ENCODE measurements around the gene DTNB.
A peak's percentile ranks its signal among the peaks of the same experiment; 100 is the strongest.

DTNB gene

DNA sequence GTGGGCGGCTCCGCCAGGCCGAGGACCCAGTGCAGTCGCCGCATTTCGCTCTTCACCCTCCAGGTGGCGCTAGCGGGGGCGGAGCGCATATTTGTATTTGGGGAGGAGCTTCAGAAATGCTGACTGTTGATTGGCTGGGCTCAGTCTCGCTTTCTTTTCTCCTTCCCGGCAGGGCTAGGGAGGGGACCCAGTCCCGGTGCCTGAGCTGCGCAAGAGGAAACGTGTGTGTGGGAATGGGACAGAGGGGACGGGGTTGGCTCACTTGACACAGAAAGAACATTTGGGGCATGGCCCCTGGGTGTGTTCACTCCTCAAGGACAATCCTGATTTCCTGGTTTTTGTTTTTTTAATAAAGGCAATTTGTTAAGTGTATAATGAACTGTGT, 311.3 kb downstream of the DTNB start:
- peak; percentile 94 for DNase-seq

DNA sequence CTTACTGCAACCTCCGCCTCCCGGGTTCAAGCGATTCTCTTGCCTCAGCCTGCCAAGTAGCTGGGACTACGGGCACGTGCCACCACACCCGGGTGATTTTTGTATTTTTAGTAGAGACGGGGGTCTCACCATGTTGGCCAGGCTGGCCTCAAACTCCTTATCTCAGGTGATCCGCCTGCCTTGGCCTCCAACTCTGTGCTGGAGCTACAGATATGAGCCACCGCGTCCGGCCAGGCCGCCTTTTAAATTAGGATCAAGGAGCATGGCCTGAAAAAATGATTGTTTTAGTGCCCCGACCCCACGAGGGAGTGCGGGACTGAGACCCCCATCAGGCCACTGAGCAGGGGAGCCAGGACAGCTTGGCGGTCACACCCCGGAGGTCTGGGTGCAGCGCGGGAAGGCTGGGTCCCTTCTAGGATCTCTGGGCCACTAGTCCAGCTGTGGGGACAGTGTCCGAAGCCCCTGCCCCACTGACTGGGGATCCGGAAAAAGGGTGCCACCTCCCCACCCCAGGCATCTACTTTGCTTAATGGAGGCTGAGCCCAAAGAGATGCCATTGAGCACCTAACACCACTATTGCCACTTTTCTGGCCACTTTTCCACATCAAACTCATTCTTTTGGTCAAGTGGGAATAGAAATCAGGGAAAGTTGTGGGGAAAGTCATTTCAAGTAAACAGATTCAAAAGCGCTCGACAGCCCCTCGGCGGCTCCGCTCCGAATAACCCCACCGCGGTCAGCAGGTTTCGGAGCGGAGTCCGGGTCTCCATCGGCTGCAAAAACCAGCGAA, 311.9 kb downstream of the DTNB start:
- DNase-seq, result no peak

DNA sequence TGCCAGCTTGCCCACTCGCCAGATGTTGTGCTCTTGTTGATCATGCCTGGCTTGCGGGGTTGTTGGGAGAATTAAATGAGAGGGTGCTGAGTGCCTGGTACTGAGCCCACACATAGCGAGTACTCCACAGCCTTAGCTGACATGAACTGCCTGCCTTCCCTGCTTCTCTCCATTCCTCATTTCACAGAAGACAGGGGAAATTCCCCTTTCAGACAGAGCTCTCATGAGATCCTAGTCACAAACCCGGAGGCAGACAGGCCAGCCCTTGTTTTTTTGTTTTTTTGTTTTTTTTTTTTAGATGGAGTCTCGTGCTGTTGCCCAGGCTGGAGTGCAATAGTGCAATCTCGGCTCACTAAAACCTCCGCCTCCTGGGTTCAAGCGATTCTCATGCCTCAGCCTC, 314.5 kb downstream of the DTNB start:
- no peak for DNase-seq

DNA sequence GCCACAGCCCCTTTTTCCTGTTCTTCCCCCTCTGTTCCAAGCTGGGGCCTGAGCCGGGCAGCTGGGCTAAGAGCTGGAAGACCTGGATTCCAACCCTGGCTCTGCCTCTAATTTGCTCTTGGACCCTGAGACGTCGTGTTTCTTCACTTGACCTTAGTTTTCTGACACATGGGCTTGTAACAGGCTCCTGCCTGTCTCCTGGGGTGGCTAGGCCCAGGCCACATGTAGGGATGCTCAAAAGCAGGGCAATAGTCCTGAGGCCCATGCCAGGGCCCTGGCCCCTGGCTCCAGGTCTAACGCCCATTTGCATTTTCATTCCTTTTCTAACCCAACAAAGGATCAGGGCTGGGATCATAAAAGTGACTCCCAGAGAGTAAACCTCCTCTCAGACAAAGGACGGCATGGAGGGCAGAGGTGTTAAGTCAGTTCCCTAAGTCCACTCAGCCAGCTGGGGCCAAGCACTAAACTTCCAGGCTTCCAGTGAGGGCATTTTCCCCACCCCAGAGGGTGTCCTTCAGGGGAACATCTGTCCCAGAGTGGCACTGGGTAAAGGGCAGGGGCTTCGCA, 315.0 kb downstream of the DTNB start:
- DNase-seq, result no peak

DNA sequence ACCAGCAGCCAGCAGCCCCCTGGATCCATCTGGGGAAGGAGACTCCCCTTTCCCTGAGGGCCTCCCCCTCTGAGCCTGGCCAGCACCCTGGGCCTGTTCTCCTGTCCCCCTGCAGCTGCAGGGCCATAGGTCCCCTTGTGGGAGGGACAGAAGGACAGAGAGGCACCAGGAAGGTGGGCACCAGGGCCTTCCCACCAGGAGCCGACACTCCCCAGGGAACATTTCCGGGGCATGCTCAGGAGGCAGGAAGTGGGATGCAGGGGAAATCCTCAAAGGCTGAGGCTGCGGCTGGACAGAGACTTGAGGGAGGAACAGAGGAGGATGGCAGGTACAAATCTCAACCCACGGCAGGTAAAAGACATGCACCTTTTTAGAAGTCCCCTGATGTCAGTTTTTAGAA, 317.3 kb downstream of the DTNB start:
- no peak for DNase-seq

DNA sequence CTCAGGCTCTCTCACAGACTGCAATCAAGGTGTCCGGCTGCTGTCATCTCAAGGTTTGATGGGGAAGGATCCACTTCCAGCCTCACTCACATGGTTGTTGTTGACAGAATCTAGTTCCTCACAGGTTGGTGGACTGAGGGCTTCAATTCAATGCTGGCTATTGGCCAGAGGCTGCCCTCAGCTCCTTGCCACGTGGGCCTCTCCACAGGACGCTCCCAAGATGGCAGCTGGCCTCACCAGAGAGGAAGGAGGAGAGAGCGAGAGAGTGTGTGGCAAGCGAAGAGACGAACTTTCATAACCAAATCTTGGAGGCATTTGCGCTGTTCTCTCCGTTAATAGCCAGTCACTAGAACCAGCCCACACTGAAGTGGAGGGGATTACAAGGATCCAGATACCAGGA, 318.1 kb downstream of the DTNB start:
- DNase-seq, result no peak

DNA sequence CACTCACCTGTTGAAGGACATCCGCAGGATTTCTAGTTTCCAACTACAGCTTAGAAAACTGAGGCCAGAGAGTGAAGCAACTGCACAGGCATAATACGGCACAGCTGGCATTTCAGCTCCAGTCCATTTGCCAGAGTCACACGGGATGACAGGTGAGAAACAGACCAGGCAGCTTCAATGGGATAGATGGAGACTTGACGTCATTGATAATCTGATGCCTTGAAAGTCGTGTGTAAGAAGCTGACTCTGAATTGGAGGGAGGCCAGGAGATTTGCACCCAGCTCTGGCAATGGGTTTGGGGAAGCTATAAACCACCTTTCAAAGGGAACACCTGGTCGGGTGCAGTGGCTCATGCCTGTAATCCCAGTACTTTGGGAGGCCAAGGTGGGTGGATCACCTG, 319.3 kb downstream of the DTNB start:
- no peak for DNase-seq

DNA sequence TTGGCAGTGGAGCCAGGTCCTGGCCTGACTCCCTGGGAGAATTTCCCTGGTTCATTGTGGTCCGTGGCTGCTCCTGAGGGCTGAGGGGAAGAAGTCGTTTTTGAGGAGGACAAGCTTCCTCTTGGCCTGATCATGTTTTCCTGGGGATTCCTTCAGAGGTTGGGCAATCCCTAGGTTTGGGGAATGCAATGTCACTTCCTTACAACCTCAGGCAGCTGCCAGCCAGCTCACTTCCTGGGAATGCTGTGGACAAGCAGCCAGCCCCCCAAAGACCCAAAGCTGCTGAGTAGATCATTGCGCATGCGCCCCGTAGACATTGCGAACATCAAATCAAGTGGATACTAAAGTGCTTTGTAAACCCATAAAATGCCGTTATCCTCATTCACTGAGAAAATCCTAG, 324.0 kb downstream of the DTNB start:
- DNase-seq, result no peak

DNA sequence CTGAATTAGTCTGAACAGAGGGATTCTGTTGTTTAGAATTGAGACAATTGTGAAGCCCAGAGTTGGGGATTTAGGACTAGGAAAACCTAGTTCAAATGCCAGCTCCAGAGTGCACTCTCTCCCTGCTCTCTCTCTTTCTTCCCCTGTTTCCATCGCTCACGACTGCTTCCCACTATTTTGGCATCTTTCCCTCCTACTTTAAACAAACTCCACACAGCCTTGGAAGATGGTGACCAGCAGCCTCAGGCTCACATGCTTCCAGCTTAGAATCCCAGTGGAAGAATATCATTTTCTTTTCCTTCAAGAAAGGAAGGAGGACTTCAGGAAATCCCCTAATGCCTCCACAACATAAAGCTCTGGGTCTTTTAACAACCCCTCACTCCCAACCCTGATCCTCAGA, 325.5 kb downstream of the DTNB start:
- no peak for DNase-seq

DNA sequence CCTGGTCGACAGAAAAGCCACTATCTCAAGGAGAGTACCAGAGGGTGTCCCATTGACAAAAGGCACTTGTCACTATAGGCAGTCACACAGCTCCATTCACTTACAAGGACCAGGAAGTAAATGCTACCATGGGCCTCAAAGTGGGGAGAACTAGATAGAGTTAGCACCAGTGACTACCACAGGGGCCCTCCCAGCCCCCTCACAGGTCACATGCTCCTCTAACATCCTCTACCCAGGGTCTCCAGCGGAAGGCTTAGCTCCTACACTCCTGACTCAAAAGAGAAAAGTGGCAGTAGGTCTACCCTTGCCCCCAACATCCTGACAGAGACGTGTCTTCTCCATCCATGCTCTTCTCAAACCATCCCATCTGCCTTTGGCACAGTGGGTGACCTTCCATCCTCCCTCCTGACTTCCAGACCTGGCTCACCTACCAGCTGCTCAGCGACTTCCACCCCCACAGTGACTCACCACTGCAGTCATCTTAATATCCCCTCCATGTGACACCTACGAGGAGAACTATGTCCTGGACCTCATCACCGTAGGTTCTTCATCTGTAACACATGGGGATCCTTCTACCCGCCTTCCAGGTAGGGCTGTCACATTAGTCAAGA, 326.1 kb downstream of the DTNB start:
- no peak for DNase-seq

DNA sequence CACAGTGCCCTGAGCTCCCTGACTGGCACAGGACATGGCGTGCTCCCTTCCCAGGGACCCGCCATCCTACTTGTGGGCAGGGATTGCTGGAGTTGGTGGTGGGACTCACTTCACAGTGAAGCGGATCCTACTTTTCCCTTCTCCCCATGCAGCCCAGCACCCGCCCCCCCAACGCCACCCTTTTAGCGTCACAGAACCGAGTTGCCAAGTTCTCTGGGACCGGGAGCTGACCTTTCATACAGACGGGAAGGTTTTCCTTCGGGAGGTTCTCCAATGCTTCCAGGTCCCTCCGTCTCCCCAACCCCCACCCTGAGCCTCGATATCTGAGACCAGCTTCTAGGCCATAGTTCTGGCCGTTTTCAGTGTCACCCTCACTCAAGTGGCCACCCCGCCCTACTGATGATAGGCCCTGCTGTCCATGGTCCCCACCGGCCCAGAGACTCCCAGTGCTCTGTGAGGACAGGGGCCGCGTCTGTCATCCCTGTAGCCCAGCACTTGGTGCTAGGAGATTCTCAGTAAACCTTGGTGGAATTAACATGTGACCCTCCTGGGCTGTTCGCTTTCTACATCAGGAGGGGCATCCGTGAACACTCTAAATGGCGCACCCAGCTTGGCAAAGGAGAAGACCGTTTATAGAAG, 330.1 kb downstream of the DTNB start:
- no peak for DNase-seq

DNA sequence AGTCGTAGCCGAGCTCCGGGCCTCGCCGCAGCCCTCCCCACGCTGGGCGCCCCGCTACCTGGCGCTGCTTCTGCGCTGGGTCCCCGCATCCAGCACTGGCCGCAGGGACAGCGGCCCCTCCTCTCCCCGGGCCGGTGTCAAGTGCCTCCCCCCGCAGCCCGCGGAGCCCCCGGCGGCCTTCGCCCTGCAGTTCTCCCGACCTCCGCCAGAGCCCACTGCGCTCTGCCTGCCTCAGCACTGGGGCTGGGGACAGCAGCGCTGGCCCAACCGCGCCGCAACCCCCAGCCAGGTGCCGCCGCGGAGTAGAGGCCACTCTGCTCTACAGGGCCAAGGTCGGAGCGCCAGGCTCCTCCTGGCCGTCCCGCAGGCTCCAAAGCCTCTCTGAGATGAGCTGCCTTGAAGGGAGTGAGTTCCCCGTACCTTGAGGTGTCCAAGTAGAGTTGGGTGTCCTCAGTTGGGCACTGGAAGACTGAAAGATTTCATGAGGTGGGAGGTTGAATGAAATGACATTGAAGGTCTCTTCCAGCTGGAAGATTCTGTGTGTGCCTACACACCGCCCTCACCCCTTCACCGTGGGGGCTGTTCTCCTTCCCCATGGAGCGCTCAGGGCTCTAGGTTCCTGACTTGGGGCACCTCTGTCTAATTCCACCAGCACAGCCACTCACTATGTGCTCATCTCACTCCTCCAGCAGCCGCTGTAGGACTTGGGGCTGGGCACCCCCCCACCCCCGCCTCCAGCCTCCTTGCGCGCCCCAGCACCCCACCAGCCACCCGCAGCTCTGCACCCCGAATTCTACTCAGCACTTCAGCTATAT, 330.8 kb downstream of the DTNB start:
- DNase-seq, result peak; percentile 50

DNA sequence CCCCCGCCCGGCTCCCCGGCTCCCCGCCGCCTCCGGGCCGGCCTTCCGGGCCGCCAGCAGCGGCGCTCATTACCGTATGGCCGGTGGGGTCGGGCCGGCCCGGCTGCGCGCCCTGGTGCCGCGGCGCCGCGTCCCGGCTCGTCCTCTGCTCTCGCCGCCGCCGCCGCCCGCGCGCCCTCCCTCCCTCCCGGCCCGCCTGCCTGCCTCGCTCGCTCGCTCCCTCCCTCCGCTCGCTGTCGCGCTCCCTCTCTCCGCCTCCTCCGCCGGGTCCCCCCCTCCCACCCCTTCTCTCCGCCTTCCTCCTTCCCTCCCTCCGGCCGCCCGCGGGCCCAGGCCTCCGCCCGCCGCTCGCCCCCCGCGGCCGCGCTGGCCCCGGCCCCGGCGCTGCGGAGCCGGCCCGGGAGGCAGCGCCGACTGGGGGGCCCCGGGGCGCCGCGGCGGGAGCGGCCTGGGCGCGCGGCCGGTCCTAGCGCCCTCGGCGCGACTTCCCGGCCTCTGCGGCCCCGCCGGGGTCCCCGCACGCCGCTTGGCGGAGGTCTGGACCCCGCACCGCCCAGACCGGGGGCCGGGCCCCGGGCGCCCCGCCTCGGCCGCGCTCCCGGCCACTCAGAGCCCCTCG, 331.5 kb downstream of the DTNB start, which contains the start of gene DNMT3A:
DNMT3A (minus strand) TSS at position 173 of the 619 bp plus-strand sequence. CDS start 27,941 bp downstream, outside the sequence.
- DNase-seq, result no peak

DNA sequence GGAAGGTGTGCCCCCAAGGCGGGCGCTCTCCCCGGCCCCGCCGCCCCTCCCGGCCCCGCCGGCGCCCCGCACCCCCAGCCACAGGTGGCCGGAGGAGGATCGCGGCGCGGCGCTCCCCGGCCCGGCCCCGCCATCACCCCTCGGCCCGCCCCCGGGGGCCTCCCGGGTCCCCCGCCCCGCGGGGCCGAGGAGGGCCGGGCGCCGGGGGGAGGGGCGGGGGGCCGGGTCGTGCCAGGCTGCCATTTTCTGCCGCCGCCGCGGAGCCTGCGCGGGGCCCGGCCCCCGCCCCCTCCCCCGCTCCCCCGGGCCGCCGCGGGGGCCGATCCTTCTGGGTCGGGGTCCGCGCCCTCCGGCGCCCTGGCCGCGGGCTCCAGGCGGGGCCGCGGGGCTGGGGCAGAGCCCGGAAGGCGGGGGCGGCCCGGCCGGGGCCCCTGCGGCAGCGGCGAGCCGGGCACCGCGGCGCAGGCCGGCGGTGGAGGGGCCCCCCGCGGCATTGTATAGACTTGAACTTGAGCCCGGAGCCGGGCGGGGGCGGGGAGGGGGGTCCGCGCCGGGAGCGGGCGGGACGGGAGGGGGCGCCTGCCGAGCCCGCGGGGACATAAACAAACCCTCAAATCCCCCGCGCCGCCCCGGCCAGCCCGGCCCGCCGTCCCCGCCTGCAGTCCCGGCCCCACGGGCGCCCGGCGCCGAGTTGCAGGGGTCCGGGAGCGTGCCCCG, 332.2 kb downstream of the DTNB start:
- DNase-seq, result no peak

DNA sequence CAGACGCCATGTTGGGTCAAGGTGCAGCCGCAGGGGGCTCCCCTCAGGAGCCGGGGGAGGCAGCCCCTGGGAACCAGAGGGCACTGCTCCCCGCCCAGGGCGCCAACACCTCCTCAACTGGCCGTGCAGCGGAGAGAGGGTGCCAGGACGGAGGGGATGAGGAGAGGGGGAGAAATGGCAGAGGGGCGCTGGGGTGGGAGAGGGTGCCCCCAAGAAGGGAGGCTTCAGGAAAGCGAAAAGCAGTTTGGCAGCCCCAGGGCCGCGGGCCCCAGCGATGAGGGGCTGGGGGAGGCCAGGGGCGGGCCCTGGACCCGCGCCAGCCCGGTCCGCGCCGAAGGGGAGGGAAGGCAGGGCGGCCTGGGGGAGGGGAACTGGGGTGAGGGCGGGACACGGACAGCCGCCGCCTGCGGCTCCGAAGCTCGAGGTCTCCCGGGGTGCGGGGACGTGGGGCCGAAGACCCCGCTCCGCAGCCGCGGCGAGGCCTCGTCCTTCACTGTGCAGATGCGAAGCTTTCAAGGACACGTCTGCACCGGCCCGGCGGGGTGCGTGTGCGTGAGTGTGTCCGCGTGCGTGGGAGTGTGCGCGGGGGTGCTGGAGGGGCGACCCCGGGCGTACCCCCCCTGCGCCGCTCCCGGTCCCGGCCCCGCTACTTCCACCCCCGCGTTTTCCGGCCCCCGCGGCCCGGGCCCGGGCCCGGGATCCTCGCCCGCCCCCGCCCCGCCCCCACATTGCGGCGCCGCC, 333.0 kb downstream of the DTNB start:
- DNase-seq, result no peak

DNA sequence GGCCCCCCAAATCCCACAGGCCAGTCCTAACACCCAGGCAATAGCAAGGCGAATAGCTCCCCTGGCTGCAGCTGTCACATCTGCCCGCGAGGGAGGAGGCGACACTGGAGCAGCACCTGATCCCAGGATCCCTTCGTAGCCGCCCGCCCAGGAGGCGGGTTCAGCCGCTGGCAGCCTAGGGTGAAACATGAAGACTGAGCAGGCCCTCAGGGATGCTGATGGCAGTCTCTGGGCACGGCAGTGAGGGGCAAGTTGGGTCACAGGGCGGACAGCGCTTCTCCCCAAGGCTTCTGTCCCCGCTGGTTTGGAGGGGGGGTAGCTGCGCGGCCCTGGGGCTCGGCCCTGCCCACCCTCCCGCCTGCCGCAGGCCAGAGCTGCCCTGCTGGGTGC, 333.6 kb downstream of the DTNB start:
- no peak for DNase-seq

DNA sequence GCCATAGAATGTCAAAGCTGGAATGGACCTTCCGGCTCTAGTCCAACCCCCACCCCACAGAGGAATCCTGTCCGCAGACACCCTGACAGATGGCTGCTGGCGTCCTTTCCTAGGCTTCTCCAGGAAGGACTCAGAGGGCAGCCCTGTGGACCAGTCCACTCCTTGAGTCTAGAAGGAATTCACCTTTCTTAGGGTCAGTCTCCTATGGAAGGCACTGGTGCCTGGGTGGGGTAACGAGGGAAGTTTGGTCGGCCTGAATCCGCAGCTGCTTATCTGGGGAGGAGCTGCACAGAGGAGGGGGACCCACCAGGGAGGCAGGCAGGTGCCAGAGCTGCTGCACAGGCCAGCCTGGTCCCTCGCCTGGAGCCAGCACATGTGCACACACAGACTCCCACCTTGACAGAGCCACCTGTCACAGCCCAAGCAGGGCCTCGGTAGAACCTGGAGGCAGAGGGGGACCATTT, 334.1 kb downstream of the DTNB start:
- no peak for DNase-seq

DNA sequence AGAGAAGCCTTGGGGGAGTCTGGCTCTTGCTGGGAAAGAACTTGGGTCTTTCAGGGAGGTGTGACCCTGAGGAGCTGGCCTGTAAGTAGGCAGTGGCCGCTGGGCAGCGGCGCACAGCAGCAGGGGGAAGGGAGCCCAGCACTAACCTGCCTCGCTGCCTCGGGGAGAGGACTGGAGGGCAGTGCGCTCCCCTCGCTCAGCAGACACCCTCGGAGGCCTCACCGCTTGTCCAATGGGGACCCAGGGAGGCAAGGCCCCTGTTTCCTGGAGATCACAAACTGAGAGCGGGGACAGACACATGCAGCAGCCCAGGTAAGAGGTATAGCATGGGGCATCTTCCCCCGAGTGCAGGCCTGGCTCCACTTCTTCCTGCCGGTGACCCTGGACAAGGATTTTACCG, 335.0 kb downstream of the DTNB start:
- DNase-seq, result no peak

DNA sequence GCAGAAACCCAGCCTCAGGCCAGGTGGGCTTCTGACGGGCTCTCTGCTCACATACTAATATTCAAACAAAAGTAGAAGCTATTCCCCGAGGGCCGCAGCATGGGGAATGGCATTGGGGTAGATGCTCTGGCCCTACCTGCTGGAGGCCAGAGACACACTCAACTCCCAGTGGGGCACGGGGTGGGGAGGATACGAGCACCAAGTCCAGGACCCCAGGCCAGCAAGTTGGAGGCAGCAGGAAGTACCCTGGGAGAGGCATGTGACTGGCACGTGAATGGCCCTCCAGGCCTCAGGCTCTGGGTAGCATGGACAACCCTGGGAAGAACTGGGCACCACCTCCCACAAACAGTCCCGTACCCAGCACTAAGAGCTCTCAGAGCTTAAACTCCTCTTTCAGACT, 335.5 kb downstream of the DTNB start:
- DNase-seq, result no peak

DNA sequence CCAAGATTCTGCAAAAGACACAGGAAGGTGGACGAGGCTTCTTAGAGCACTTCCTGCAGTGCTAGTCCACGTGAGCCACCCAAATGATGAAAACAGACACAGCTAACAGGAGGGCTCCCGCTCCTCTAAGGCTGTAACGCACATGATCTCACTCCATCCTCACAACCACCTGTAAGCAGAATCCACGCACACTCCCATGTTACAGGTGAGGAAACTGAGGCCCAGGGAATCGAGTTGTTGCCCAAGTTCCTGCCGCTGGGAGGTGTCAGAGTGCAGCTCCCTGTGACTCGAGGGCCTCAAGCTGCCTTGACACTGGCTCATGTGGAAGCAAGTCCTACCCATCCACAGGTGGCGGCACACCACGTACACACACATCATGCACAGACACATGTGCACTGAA, 336.1 kb downstream of the DTNB start:
- no peak for DNase-seq

DNA sequence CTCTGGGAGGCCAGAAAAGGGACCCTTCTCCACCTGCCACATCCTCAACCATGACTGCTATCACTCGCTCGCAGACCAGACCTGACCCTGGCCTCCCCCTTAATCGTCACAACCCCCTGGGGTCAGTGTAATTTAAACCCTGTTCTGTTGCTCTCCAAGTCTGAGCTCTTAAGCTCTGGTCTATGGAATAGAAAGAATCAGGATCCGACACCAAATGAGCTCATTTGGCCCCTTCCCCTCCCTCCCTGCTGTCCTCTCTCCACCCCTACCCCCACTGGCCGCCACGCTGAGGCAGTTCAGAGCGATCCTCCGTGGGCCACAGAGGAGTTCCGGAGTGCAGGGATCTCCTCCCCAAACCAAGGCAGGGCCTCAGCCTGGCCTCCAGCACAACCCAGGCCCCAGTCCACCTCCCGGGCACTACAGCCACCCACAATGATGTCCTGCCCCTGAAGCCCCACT, 337.0 kb downstream of the DTNB start:
- no peak for DNase-seq

Data from KG1 (cell line).